ENCODE data around the gene RHOBTB3. TPM values are rescaled to one million over a fixed set of nuclear protein-coding genes. Genes with fewer than 3 reads are reported as not detected.
"Not testable (repeated sequence)": the region's sequence is repeated elsewhere in the genome, so short reads cannot be mapped to it uniquely, and the experiment has no call there.

Gene RHOBTB3
- total RNA-seq, 4 donors from 2014 or later, result 58.7 to 85.7 (median 68.0) TPM

DNA sequence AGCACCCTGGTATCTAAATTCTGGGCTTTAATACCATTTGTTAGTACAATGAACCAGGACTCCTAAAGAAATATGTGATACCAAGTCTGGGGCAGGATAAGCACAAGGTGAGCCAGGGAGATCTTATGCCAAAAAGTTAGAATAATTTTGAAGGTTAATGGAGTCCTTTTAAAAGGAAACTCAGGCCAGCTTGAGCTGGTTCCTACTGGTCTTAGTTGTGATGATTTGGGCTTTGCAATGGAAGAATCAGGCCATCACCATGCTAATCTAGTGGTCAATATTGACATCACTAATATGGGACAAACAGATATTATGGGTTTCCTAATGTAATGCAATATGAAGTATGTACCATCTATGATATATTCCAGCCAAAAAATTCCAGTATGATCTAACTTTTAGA lies 40.8 kb upstream of the RHOBTB3 start:
- Histone ChIP-seq H3K9me3 (no peaks in the 10 kb centered on the region), H3K4me1 (no peaks in the 10 kb centered on the region), H3K4me3 (replicated peaks in 1 of 3) (no peak overlapping the region), H3K27me3 (no peaks in the 10 kb centered on the region), H3K36me3 (no peaks in the 10 kb centered on the region), H3K27ac (no peak overlapping the region)
- TF ChIP-seq POLR2A (IDR thresholded peaks at IDR 0.05), result no peak
- no peak for TF ChIP-seq CTCF (IDR thresholded peaks at IDR 0.05)
- no peak for DNase-seq
- intact Hi-C loops (cut with DNase I), result no loop called here

GRCh38 chr5:95697781-95698681 lies 33.1 kb upstream of the RHOBTB3 start:
- Histone ChIP-seq H3K27me3 (no peaks in the 10 kb centered on the region), H3K36me3 (no peaks in the 10 kb centered on the region), H3K4me3 (replicated peaks in 1 of 3) (no peak overlapping the region), H3K27ac (peak overlapping the region; percentile 44 to 67 (median 62)), H3K9me3 (no peaks in the 10 kb centered on the region), H3K4me1 (peaks cover 17 to 18% of the 10 kb centered on the region in 2 donors)
- intact Hi-C loops (cut with DNase I), result no loop called here
- DNase-seq, result no peak
- no peak for TF ChIP-seq POLR2A (IDR thresholded peaks at IDR 0.05)
- TF ChIP-seq CTCF (IDR thresholded peaks at IDR 0.05), result no peak
- 31 to 43% methylated on average over 7 of the region's 7 CpGs for WGBS, 2 donors

GRCh38 chr5:95699337-95699736 lies 31.8 kb upstream of the RHOBTB3 start:
- no peaks in the 10 kb centered on the region for H3K36me3 ChIP-seq
- H3K27ac ChIP-seq, result no peak overlapping the region
- 94 to 96% methylated on average over 1 of the region's 1 CpG for WGBS, 2 donors
- no peaks in the 10 kb centered on the region for H3K9me3 ChIP-seq
- TF ChIP-seq CTCF (IDR thresholded peaks at IDR 0.05), result no peak
- TF ChIP-seq POLR2A (IDR thresholded peaks at IDR 0.05), result no peak
- no peaks in the 10 kb centered on the region for H3K27me3 ChIP-seq
- H3K4me1 ChIP-seq, result peaks cover 17 to 18% of the 10 kb centered on the region in 2 donors
- DNase-seq, result no peak
- no peak overlapping the region for H3K4me3 ChIP-seq (replicated peaks in 1 of 3)
- intact Hi-C loops (cut with DNase I), result no loop called here

GRCh38 chr5:95701074-95701473 lies 30.1 kb upstream of the RHOBTB3 start:
- Histone ChIP-seq H3K4me3 (replicated peaks in 1 of 3) (no peak overlapping the region), H3K27ac (no peak overlapping the region), H3K4me1 (peaks cover 17 to 18% of the 10 kb centered on the region in 2 donors), H3K36me3 (no peaks in the 10 kb centered on the region), H3K9me3 (no peaks in the 10 kb centered on the region), H3K27me3 (no peaks in the 10 kb centered on the region)
- intact Hi-C loops (cut with DNase I), result no loop called here
- TF ChIP-seq CTCF (IDR thresholded peaks at IDR 0.05) (no peak), POLR2A (IDR thresholded peaks at IDR 0.05) (no peak)
- DNase-seq, result no peak

DNA sequence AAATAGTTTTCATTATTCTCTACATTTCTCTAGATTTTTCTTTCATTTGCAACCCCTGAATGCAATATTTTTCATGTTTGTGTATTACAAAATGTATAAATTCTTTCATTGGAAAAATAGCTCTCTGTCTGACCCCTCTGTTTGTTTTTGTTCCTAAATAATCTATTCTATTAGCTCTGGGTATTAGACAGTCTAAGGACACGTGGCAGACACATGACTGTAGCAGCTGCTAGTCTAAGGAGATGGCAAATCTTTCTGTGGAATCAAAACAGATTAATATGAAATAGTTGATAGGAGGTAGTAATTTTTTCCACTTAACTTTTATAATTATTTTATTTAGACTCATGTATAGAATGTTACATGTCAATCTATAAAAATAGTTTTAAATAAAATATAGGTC lies 27.0 kb upstream of the RHOBTB3 start:
- Histone ChIP-seq H3K4me1 (no peaks in the 10 kb centered on the region), H3K36me3 (no peaks in the 10 kb centered on the region), H3K27me3 (no peaks in the 10 kb centered on the region), H3K9me3 (no peaks in the 10 kb centered on the region), H3K27ac (no peak overlapping the region), H3K4me3 (replicated peaks in 1 of 3) (no peak overlapping the region)
- DNase-seq, result no peak
- TF ChIP-seq POLR2A (IDR thresholded peaks at IDR 0.05) (no peak), CTCF (IDR thresholded peaks at IDR 0.05) (no peak)
- 88 to 92% methylated on average over 1 of the region's 1 CpG for WGBS, 2 donors
- intact Hi-C loops (cut with DNase I), result no loop called here

DNA sequence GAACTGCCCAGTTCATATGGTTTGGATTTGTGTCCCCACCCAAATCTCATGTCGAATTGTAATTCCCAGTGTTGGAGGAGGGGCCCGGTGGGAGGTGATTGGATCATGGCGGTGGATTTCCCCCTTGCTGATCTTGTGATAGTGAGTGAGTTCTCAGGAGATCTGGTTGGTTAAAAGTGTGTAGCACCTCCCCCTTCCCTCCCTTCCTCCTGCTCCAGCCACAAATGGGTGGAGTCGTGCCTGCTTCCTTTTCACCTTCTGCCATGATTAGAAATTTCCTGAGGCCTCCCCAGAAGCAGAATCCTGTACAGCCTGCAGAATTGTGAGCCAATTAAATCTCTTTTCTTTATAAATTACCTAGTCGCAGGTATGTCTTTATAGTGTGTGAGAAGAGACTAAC lies 24.9 kb upstream of the RHOBTB3 start:
- H3K4me1 ChIP-seq; H3K4me3 ChIP-seq (replicated peaks in 1 of 3); intact Hi-C loops (cut with DNase I); H3K27me3 ChIP-seq; H3K36me3 ChIP-seq; H3K9me3 ChIP-seq; DNase-seq; H3K27ac ChIP-seq: not testable (repeated sequence)
- 95 to 96% methylated on average over 5 of the region's 5 CpGs for WGBS, 2 donors

All from thyroid gland (tissue), 4 donors.